Measurements from ENCODE around the gene CCSER1.

The CCSER1 gene

DNA sequence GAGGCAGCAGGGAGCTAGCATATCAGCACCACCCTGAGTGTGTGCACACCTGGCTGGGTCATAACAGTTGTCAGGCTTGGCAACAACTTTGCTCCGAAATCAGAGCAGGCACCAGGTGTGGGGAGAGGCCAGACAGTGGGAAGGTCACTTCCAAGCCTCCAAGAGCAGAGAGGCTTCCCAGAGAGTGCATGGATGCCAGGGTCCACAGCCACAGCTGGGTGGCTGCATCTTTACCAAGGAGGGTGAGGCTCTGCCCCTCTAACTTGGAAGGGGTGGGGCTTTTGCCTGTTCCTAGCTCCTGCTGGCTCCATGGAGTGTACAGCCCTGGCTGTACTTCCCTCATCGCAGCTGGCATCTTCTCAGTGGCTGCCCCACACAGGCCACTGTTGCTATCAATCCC is 322.4 kb downstream of the CCSER1 start:
- no peak for DNase-seq
- no peaks in the 10 kb centered on the region for H3K27me3 ChIP-seq (ENCODE audit: insufficient read depth, low read depth, severe bottlenecking)
- H3K4me3 ChIP-seq (ENCODE audit: low read depth, low read length) = no peak overlapping the region
- H3K9me3 ChIP-seq (ENCODE audit: severe bottlenecking) = peaks cover 8% of the 10 kb centered on the region
- TF ChIP-seq, protein P1, sequence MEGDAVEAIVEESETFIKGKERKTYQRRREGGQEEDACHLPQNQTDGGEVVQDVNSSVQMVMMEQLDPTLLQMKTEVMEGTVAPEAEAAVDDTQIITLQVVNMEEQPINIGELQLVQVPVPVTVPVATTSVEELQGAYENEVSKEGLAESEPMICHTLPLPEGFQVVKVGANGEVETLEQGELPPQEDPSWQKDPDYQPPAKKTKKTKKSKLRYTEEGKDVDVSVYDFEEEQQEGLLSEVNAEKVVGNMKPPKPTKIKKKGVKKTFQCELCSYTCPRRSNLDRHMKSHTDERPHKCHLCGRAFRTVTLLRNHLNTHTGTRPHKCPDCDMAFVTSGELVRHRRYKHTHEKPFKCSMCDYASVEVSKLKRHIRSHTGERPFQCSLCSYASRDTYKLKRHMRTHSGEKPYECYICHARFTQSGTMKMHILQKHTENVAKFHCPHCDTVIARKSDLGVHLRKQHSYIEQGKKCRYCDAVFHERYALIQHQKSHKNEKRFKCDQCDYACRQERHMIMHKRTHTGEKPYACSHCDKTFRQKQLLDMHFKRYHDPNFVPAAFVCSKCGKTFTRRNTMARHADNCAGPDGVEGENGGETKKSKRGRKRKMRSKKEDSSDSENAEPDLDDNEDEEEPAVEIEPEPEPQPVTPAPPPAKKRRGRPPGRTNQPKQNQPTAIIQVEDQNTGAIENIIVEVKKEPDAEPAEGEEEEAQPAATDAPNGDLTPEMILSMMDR (IDR thresholded peaks at IDR 0.05; ENCODE audit: low read depth, low read length) = no peak
- no peak overlapping the region for H3K27ac ChIP-seq
- H3K36me3 ChIP-seq = no peaks in the 10 kb centered on the region

DNA sequence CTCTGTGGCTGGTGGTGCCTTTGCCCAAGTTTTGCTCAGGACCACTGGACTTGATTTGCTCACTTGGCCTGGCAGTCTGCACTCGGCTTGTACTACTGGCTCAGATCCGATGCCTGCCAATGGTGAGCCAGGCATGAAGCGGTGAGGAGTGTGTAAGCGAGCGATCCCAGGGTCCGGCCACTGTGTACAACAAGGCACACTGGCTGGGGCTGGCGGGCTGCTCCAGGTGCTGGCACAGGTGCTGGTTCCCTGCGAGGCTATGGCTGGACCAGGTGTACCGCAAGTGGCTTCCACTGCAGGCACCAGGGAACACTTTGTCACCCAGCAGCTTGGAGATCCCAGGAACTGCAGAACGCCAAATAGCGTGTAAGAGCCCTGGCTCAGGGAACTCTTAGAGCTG is 329.7 kb downstream of the CCSER1 start:
- Histone ChIP-seq H3K9me3 (ENCODE audit: severe bottlenecking) (peaks cover 3% of the 10 kb centered on the region), H3K27me3 (ENCODE audit: insufficient read depth, low read depth, severe bottlenecking) (no peaks in the 10 kb centered on the region), H3K36me3 (no peaks in the 10 kb centered on the region), H3K4me3 (ENCODE audit: low read depth, low read length) (no peak overlapping the region), H3K27ac (no peak overlapping the region)
- TF ChIP-seq, protein P1 (IDR thresholded peaks at IDR 0.05; ENCODE audit: low read depth, low read length) = no peak
- DNase-seq = no peak

DNA sequence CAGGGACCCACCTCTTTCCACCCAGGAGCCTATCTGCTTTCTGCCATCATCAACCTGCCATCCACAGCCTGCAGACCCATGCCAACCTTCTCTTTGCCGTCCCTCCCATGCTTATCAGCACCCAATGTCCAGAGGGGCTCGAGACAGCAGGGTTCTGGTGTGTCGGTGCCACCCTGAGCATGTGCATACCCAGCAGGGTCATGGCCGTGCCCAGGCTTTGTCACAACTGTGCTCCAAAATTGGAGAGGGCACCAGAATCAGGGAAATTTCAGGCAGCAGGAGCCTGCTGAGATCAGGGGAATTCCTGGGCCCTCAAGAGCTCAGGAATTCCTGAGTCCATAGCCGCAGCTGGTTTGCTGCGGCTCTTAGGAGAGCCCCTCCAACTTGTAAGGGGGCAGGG is 330.6 kb downstream of the CCSER1 start:
- Histone ChIP-seq H3K4me3 (ENCODE audit: low read depth, low read length) (no peak overlapping the region), H3K9me3 (ENCODE audit: severe bottlenecking) (peaks cover 3% of the 10 kb centered on the region), H3K27me3 (ENCODE audit: insufficient read depth, low read depth, severe bottlenecking) (no peaks in the 10 kb centered on the region), H3K36me3 (no peaks in the 10 kb centered on the region), H3K27ac (no peak overlapping the region)
- TF ChIP-seq, protein P1 (IDR thresholded peaks at IDR 0.05; ENCODE audit: low read depth, low read length) = no peak
- DNase-seq = no peak

- H3K36me3 ChIP-seq = no peaks in the 10 kb centered on the region
- DNase-seq = no peak
- no peak overlapping the region for H3K27ac ChIP-seq
- no peak overlapping the region for H3K4me3 ChIP-seq (ENCODE audit: low read depth, low read length)
- TF ChIP-seq, protein P1 (IDR thresholded peaks at IDR 0.05; ENCODE audit: low read depth, low read length) = no peak
- peaks cover 3% of the 10 kb centered on the region for H3K9me3 ChIP-seq (ENCODE audit: severe bottlenecking)
- no peaks in the 10 kb centered on the region for H3K27me3 ChIP-seq (ENCODE audit: insufficient read depth, low read depth, severe bottlenecking)
These were observed 331.4 kb downstream of the CCSER1 start for GRCh38 chr4:90458576-90458975.

DNA sequence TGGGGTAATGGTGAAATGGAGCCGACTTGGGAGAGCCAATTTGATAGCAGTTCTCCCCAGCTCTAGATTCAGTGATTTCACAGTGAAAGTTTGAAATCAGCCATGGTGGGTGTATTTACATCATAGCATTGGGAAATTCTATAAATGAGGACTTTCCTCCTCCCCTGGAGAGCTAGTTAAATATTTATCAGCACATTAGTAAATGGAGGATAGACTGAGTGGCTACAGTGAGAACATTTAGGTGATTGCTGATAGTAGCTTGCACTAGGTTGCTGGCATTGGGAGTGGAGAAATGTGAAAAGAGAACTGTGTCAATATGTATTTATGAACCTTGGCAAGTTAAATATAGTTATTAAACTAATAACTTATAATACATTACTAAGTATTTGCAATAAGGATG is 347.3 kb downstream of the CCSER1 start:
- Histone ChIP-seq H3K36me3 (no peaks in the 10 kb centered on the region), H3K27me3 (ENCODE audit: insufficient read depth, low read depth, severe bottlenecking) (no peaks in the 10 kb centered on the region), H3K4me3 (ENCODE audit: low read depth, low read length) (no peak overlapping the region), H3K9me3 (ENCODE audit: severe bottlenecking) (no peaks in the 10 kb centered on the region), H3K27ac (no peak overlapping the region)
- no peak for DNase-seq
- TF ChIP-seq, protein P1 (IDR thresholded peaks at IDR 0.05; ENCODE audit: low read depth, low read length) = no peak

- H3K9me3 ChIP-seq (ENCODE audit: severe bottlenecking) = peaks cover 3% of the 10 kb centered on the region
- TF ChIP-seq, protein P1 (IDR thresholded peaks at IDR 0.05; ENCODE audit: low read depth, low read length) = no peak
- no peak overlapping the region for H3K27ac ChIP-seq
- no peaks in the 10 kb centered on the region for H3K36me3 ChIP-seq
- DNase-seq = no peak
- no peaks in the 10 kb centered on the region for H3K27me3 ChIP-seq (ENCODE audit: insufficient read depth, low read depth, severe bottlenecking)
- no peak overlapping the region for H3K4me3 ChIP-seq (ENCODE audit: low read depth, low read length)
These were observed 348.8 kb downstream of the CCSER1 start for GRCh38 chr4:90476019-90476418.

Measured in WERI-Rb-1 (cell line).